NCI-H1092 treated with DMSO at 0.1 percent for 48 hours (cell line): ENCODE measurements around the gene FSTL5.

Experiments
- DNase-seq: peaks from one replicate; lab custom pipeline; 2025; lab: John Stamatoyannopoulos, UW

The FSTL5 gene

DNA sequence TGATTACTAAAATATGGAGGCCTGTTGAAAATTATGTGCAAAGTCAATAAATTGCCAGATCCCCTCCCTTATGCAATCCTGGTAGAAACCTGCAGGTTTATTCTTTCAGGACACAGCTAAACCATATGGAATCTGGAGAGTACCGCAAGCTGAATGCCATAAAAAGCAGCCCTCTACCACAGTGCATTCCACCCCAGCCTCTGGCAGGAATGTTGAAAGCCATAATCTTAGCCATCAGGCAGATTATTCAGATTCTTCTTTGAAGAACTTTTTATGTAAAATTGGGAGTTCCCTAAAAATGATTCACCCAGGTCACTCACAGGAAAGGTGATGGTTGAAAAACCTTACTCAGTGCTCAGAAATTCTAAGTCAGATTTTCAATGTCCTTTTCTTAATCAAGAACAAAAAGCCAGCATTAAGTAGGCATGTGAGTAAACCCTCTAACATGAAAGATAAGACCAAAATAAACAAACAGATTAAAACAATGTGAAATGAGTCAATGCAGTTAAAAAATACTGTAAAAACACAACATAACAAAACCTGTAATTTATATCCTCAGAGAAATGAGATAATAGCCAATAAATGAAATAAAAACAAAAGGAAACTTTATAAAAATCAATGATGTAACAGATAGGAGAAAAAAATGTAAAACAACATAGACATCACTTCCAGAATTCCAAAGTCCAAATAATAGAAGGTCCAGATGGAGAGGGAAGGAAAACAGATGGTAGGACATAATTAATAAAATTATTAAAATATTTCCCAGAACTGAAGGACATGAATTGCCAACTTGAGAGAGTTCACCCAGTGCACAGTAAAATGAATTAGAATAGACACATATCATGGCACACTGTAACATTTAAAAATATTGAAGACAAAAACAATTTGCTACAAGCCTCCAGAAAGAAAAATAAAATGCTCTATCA lies 226.9 kb downstream of the FSTL5 start:
- DNase-seq: no peak

DNA sequence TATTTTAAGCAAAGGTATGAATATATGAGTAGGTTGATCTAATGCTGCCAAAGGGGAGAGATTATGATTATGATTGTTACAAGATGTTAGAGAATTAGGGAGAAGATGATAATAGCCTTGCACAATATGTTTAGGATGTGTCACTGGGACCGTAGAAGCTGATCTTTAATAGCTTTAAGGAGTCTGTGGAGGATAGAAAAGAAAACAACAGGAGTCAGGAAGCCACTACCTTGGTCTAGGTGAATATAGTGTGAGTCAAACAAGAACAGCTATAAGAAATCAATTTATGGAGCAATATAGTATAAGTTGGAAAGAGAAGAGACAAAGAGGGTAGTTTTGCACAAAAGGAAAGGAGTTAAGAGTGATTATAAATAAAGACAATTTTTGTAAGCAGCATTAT lies 232.7 kb downstream of the FSTL5 start:
- DNase-seq: no peak

DNA sequence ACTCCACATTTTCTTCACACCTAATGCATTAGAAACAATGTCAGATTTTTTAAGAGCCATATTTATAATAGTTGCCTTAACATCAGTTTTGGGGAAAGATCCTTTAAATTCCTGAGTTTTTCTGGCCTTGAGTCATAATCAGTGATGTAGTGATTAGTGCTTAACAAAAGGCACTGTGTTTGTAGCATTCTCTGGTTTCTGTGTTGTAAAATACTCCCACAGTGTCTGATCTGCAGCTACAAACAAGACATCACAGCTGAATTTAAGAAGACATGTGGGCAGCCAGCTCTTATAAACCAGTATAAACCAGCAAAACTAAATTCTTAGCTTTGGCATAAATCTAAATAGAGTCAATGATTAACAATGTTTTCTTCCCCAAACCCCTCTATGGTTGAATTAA lies 233.8 kb downstream of the FSTL5 start:
- DNase-seq: no peak

DNA sequence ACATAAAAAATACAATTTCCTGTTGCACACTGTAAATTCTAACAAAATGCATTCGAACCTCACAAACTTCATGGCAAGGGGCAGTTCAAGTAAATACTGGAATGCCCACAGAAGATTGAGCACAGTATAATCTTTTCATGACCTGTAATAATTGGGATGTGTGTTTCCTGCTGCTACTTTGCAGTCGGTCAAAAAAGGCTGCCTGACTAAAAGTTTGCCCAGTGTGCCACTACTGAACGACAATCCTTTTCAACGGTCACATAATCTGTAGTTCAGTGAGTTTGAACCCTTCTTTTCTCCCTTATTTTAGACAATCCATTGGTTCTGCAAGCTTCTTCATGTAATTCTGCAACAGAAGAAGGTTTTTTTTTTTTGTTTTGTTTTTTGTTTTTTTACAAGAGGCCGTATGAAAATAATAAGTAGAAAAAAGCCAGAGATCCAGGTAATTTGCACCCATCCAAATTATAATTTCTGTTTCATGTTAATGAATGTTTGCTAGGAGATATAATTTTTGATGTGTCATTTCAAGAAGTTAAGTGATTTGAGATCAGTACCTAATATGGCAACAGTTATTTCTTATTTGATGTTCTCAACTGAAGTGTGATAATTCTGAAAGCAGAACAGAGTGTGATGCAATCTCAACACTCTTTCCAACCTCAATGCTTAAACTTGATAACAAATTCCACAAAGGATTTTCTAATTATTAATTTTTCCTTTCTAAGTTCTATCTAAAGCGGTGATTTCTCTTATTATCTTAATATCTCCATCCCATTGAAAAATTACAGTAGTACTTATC lies 237.6 kb downstream of the FSTL5 start:
- no peak for DNase-seq

GRCh38 chr4:161920304-161921052 lies 243.3 kb downstream of the FSTL5 start:
- no peak for DNase-seq

GRCh38 chr4:161919442-161920220 lies 244.2 kb downstream of the FSTL5 start:
- no peak for DNase-seq

GRCh38 chr4:161916035-161916434 lies 247.8 kb downstream of the FSTL5 start:
- DNase-seq: no peak

GRCh38 chr4:161907590-161907955 lies 256.2 kb downstream of the FSTL5 start:
- DNase-seq: no peak

DNA sequence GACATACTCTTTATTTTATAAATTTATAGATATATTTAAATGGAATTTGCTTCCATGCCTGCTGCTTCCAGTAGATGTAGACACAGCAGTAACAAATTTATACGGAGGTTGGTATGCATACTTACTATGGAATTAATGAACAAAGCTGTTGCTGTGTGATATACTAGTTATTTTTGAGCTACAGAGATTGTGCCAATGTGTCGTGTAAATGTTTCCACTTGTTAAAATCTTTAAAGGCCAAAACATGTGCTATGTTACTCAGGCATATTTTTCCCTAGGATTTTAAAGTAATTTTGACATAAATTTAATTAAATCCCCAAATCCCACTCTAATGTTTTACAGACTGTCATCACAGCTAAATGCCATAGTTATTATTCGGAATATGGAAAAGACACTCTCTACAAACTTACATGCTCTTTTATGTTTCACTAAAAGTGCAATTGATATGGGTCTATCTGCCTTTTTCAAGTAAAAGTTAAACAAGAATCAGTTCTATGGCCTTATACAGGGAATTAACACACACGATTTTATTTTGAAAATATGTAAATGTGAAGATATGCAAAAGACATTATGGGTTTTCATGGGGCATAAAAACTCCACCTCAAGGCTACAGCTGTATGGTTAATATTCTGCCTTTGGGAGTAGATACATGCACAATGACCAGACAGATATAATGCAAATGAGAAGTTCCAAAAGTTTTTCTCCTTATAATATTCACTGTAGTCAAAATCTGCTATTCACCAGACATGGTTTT lies 256.8 kb downstream of the FSTL5 start:
- no peak for DNase-seq

DNA sequence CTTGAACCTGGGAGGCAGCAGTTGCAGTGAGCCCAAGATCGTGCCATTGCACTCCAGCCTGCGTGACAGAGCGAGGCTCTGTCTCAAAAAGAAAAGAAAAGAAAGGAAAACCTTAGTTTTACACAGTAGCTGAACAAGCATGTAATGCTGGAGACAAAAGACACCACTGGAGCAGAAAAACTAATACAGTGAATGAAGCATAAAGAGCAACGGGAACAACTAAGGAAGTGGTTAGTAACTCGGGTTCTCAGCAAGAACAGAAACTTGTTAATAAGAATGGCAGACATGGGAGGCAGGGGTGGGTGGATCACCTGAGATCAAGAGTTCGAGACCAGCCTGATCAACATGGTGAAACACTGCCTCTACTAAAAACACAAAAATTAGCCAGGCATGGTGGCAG lies 263.7 kb downstream of the FSTL5 start:
- no peak for DNase-seq

GRCh38 chr4:161894493-161895167 lies 269.2 kb downstream of the FSTL5 start:
- DNase-seq: no peak

DNA sequence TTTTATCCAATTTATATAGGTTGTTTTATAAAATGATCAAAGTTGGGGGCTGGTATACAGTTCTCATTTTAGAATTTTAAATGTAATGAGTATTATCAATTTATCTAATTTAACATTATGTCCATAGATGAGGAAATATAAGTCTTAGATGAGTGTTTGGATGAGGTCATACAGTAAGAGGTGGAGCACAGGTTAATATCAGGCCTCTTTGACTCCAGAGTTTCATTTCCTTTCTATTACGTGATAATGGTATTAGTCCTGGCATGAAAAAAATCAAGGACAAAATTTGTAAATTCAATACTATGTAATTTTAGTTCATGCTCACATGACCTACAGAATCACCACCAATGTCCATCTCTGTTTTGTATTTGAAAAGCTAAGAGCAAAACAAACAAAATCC lies 269.8 kb downstream of the FSTL5 start:
- no peak for DNase-seq

GRCh38 chr4:161893566-161893965 lies 270.2 kb downstream of the FSTL5 start:
- DNase-seq: no peak

- DNase-seq: peak; percentile 77
These were observed 270.8 kb downstream of the FSTL5 start for GRCh38 chr4:161892951-161893350.

DNA sequence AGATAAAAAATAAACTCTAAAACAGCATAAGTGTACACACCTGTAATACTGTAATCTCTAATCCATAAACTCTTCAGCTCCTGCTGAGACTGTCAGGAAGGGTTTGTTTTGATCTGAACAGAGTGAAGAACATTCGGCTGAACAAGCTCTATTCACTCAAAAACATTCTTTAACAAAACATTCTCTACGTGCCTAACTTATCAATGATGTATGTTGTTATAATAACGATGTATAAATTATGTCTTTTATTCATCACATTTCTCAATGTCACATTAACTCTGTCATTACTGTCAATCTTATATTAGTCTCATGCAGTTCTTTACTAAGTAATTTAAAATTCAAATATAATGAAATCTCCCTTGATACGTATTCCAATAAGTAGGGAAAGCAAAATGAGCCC lies 280.6 kb downstream of the FSTL5 start:
- DNase-seq: no peak

- no peak for DNase-seq
These were observed 282.4 kb downstream of the FSTL5 start for GRCh38 chr4:161881370-161881769.

DNA sequence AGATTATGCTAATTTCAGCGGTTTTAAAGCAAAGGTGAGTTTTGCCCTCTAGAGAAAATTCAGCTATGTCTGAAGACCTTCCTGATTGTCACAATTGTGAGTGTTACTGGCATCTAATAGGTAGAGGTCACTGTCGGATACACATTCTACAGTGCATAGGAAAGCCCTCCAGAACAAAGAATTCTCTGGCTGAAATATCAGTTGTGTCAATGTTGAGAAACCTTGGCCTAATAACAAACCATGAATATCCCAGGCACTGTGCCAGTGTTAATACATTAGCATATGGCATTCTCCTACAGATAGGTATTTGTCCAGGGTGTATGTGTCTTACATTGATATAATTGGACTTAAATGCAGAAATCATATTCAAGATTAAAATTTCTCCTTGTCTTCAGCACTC lies 294.3 kb downstream of the FSTL5 start:
- DNase-seq: no peak

GRCh38 chr4:161856711-161857326 lies 307.0 kb downstream of the FSTL5 start:
- DNase-seq: no peak

- no peak for DNase-seq
These were observed 313.2 kb downstream of the FSTL5 start for GRCh38 chr4:161850631-161851030.

GRCh38 chr4:161841759-161842158 lies 322.0 kb downstream of the FSTL5 start:
- DNase-seq: no peak
